ENCODE results near the gene PRKAA2. TPM values are rescaled to one million over a fixed set of nuclear protein-coding genes. Genes with fewer than 3 reads are reported as not detected.

PRKAA2 gene
- total RNA-seq, 4 donors from 2014 or later = 1.1 to 4.3 (median 1.3) TPM

DNA sequence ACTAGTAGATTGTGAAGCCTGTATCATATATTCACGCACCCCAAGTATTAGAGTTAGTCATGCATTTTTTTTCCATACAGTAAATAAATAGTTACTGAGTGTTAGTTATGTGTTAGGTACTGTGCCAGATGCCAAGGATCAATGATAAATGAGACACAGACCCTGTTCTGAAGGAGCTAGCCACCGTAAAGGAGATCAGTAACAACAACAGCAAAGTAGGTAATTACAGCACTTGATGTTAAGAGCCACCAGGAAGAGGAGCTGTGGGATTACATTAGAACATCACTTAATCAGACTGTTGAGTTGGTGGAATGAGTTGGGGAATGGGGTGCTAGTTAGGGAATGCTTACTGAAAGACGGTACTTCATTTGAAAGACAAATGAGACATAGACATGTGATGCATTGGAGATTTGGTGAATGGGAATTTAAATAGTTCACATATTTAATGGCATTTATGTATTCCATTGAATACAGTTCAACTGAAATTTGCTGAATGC lies 21.0 kb downstream of the PRKAA2 start:
- Histone ChIP-seq H3K36me3 (no peaks in the 10 kb centered on the region), H3K4me3 (no peak overlapping the region), H3K27me3 (no peaks in the 10 kb centered on the region), H3K4me1 (no peaks in the 10 kb centered on the region), H3K27ac (no peak overlapping the region), H3K9me3 (no peaks in the 10 kb centered on the region)
- WGBS = 89% methylated on average over 3 of the region's 3 CpGs
- DNase-seq (ENCODE audit: low spot score in 2 of 2) = no peak
- TF ChIP-seq POLR2AphosphoS5 (IDR thresholded peaks at IDR 0.05) = no peak
- no peak for TF ChIP-seq EP300 (IDR thresholded peaks at IDR 0.05)
- no peak for TF ChIP-seq POLR2A (IDR thresholded peaks at IDR 0.05)
- TF ChIP-seq, protein P1, sequence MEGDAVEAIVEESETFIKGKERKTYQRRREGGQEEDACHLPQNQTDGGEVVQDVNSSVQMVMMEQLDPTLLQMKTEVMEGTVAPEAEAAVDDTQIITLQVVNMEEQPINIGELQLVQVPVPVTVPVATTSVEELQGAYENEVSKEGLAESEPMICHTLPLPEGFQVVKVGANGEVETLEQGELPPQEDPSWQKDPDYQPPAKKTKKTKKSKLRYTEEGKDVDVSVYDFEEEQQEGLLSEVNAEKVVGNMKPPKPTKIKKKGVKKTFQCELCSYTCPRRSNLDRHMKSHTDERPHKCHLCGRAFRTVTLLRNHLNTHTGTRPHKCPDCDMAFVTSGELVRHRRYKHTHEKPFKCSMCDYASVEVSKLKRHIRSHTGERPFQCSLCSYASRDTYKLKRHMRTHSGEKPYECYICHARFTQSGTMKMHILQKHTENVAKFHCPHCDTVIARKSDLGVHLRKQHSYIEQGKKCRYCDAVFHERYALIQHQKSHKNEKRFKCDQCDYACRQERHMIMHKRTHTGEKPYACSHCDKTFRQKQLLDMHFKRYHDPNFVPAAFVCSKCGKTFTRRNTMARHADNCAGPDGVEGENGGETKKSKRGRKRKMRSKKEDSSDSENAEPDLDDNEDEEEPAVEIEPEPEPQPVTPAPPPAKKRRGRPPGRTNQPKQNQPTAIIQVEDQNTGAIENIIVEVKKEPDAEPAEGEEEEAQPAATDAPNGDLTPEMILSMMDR (IDR thresholded peaks at IDR 0.05) = no peak

DNA sequence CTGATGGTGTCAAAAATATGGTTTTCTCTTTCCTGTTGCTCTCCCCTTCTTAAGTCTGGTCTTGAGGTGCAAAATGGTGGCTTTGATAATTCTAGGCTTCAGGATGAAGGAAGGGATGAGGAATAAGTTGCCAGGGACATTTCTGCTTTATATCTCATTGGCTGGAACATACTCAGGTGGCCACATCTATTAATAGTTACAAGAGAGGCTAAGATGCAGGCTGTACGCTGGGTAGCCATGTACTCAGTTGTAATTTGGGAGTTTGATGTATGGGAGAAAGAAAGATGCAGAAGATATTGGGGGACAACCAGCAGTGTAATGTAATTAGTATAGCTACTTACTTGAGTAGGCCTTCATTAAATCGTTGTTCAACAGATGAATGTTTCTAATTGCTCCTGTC lies 25.2 kb downstream of the PRKAA2 start:
- H3K9me3 ChIP-seq = no peaks in the 10 kb centered on the region
- 86% methylated on average over 2 of the region's 2 CpGs for WGBS
- no peak for TF ChIP-seq POLR2AphosphoS5 (IDR thresholded peaks at IDR 0.05)
- TF ChIP-seq EP300 (IDR thresholded peaks at IDR 0.05) = no peak
- TF ChIP-seq, protein P1 (IDR thresholded peaks at IDR 0.05) = no peak
- no peak for TF ChIP-seq POLR2A (IDR thresholded peaks at IDR 0.05)

DNA sequence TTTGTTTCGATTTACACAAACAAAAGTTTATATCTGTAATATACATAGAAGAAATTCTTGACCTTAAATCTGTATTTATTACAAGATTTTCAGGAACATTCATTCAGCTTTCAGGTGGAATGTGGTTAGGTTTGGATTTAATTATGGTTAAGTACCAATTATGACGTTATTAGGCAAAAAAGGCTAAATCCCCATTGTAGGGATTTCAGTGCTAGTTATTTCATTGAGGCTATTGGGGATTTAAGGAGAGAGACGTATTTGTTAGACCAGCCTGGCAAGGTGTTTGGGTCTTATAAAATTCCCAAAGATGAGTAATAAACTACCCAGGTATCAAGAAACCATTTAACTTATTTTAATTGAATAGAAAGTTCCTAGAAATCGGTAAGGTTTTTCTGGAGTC lies 26.0 kb downstream of the PRKAA2 start:
- no peak overlapping the region for H3K27ac ChIP-seq
- no peaks in the 10 kb centered on the region for H3K4me1 ChIP-seq
- H3K36me3 ChIP-seq = no peaks in the 10 kb centered on the region
- no peak for TF ChIP-seq POLR2A (IDR thresholded peaks at IDR 0.05)
- no peak for TF ChIP-seq POLR2AphosphoS5 (IDR thresholded peaks at IDR 0.05)
- TF ChIP-seq EP300 (IDR thresholded peaks at IDR 0.05) = no peak
- TF ChIP-seq, protein P1 (IDR thresholded peaks at IDR 0.05) = no peak
- DNase-seq (ENCODE audit: low spot score in 2 of 2) = no peak
- H3K9me3 ChIP-seq = no peaks in the 10 kb centered on the region
- H3K27me3 ChIP-seq = no peaks in the 10 kb centered on the region
- H3K4me3 ChIP-seq = no peak overlapping the region
- whole genome bisulfite sequencing = 83% methylated on average over 4 of the region's 4 CpGs

More for the DNA sequence above, 25.2 kb downstream of the PRKAA2 start:
- H3K4me3 ChIP-seq = no peak overlapping the region
- DNase-seq (ENCODE audit: low spot score in 2 of 2) = no peak
- H3K4me1 ChIP-seq = no peaks in the 10 kb centered on the region
- H3K27me3 ChIP-seq = no peaks in the 10 kb centered on the region
- H3K27ac ChIP-seq = no peak overlapping the region
- H3K36me3 ChIP-seq = no peaks in the 10 kb centered on the region

DNA sequence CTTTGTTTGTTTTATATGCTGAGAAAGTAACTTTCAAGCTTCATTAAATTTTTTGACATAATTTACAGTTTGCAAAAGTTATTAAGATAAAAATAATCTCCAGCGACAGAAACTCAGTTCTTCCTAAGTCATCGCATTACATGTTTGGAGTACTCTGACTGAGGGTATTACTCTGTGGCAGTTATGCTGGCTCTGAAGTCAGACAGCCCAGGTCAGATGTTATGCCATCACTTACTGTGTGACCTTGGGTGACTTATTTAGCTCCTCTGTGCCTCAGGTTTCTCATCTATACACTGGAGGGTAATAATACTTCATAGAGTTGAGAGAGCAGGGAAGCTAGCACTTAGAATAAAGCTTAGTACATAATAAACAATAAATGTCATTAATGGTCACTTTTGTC lies 26.4 kb downstream of the PRKAA2 start:
- TF ChIP-seq EP300 (IDR thresholded peaks at IDR 0.05) (no peak), POLR2AphosphoS5 (IDR thresholded peaks at IDR 0.05) (no peak), POLR2A (IDR thresholded peaks at IDR 0.05) (no peak)
- TF ChIP-seq, protein P1 (IDR thresholded peaks at IDR 0.05) = no peak

DNA sequence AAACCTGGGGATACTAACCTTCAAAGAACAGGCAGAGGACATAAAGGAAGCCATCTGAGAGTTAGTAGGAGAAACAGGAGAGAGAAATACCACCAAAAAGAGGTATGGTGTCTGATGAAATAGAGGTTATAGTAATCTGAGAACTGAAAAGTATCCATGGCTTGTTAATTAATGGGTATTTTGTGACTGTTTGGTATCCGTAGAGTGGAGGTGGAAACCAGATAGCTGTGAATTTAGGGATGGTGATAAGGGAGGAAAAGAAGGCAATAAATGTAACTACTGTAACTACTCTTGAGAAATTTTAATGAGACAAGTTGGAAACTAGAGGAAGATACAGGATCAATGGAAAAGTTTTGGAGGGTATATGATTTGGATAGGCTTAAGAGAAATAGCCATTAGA lies 27.5 kb downstream of the PRKAA2 start:
- no peak overlapping the region for H3K4me3 ChIP-seq
- H3K9me3 ChIP-seq = no peaks in the 10 kb centered on the region
- TF ChIP-seq POLR2AphosphoS5 (IDR thresholded peaks at IDR 0.05) (no peak), POLR2A (IDR thresholded peaks at IDR 0.05) (no peak), EP300 (IDR thresholded peaks at IDR 0.05) (no peak)
- TF ChIP-seq, protein P1 (IDR thresholded peaks at IDR 0.05) = no peak
- no peak for DNase-seq (ENCODE audit: low spot score in 2 of 2)
- H3K36me3 ChIP-seq = no peaks in the 10 kb centered on the region
- no peaks in the 10 kb centered on the region for H3K27me3 ChIP-seq
- 95% methylated on average over 1 of the region's 1 CpG for WGBS
- H3K27ac ChIP-seq = no peak overlapping the region
- no peaks in the 10 kb centered on the region for H3K4me1 ChIP-seq

More for the DNA sequence above, 26.4 kb downstream of the PRKAA2 start:
- Histone ChIP-seq H3K27me3 (no peaks in the 10 kb centered on the region), H3K4me1 (no peaks in the 10 kb centered on the region), H3K4me3 (no peak overlapping the region), H3K27ac (no peak overlapping the region), H3K9me3 (no peaks in the 10 kb centered on the region), H3K36me3 (no peaks in the 10 kb centered on the region)
- no peak for DNase-seq (ENCODE audit: low spot score in 2 of 2)
- 82% methylated on average over 2 of the region's 2 CpGs for WGBS

Measured in suprapubic skin (tissue), 4 donors.